ENCODE data around the gene PAX7. TPM values are rescaled to one million over a fixed set of nuclear protein-coding genes. Genes with fewer than 3 reads are reported as not detected.

The PAX7 gene
- total and polyA plus RNA-seq, 9 of the 15 experiments (the other 6 are each of a cell fraction or from before 2014, with no cell fraction given): not detected

GRCh38 chr1:18682375-18682774, 51.7 kb downstream of the PAX7 start:
- Histone ChIP-seq H3K4me3 (no peak overlapping the region), H2AFZ (ENCODE audit: low read depth, low read length) (no peak overlapping the region), H4K20me1 (replicated peaks; ENCODE audit: control insufficient read depth, insufficient read depth, low read length) (peaks cover 4% of the 10 kb centered on the region; the same call in 1 of the 2 replicates), H3K79me2 (ENCODE audit: control insufficient read depth, insufficient read depth, low read length) (no peaks in the 10 kb centered on the region), H3K4me2 (ENCODE audit: insufficient read depth, low read length) (no peak overlapping the region), H3K9me1 (ENCODE audit: control insufficient read depth, insufficient read depth, low read length) (no peaks in the 10 kb centered on the region), H3K9me3 (replicated peaks; ENCODE audit: control insufficient read depth, insufficient read depth, low read depth, low read length) (no peaks in the 10 kb centered on the region), H3K27ac (ENCODE audit: extremely low read depth, low read depth, low read length) (no peak overlapping the region), H3K9ac (ENCODE audit: insufficient read depth in 1 of 2, low read depth in 2 of 2, low read length in 2 of 2) (no peak overlapping the region), H3K4me1 (replicated peaks in 1 of 2; ENCODE audit: control insufficient read depth in 2 of 2, insufficient read depth in 2 of 2, low read length in 2 of 2) (no peaks in the 10 kb centered on the region), H3K27me3 (ENCODE audit: control insufficient read depth in 2 of 2, insufficient read depth in 2 of 2, low read length in 2 of 2) (peaks cover 22 to 51% of the 10 kb centered on the region in 2 experiments; a peak in 4 of 5 replicates), H3K36me3 (ENCODE audit: control insufficient read depth, insufficient read depth, low read length) (no peaks in the 10 kb centered on the region)
- in situ Hi-C loops (cut with MboI) (no loop called here), intact Hi-C loops (cut with micrococcal nuclease) (no loop called here)
- ATAC-seq (no peak), FAIRE-seq (no peak), DNase-seq (ENCODE audit: extremely low read depth in 1 of 4, low spot score in 3 of 4) (peak in 3 of 4 experiments; percentile 6 to 40 (median 34))
- no TSS peak for BruUV-seq (replicated peaks)
- WGBS (ENCODE audit: insufficient coverage, low coverage, missing lambda C conversion rate): 0% methylated on average over 3 of the region's 3 CpGs
- ChIA-PET CTCF (ENCODE audit: low intra/inter-chr PET ratio) (no interaction called here), POLR2A (interaction anchor here (0.7 kb wide), 1 partner anchor 58 kb away, joined by 3 read pairs; no protein-coding TSS in a partner anchor)
- TF ChIP-seq KAT2B (IDR thresholded peaks at IDR 0.05; ENCODE audit: low read depth, low read length) (no peak), NFIC (IDR thresholded peaks at IDR 0.05) (peak; percentile 35; the same call in 1 of the 2 replicates), SPI1 (IDR thresholded peaks at IDR 0.05; ENCODE audit: borderline replicate concordance, low read depth, low read length) (no peak), HNRNPL (IDR thresholded peaks at IDR 0.05; ENCODE audit: low read depth, low read length) (no peak), SMARCE1 (IDR thresholded peaks at IDR 0.05) (no peak), ZNF583 (CRISPR knock-in tag; IDR thresholded peaks at IDR 0.05) (no peak)

GRCh38 chr1:18684303-18684702, 53.7 kb downstream of the PAX7 start:
- H3K36me3 ChIP-seq (ENCODE audit: control insufficient read depth, insufficient read depth, low read length): no peaks in the 10 kb centered on the region
- CTCF ChIA-PET (ENCODE audit: low intra/inter-chr PET ratio): no interaction called here
- no peaks in the 10 kb centered on the region for H3K9me1 ChIP-seq (ENCODE audit: control insufficient read depth, insufficient read depth, low read length)
- H3K4me1 ChIP-seq (replicated peaks in 1 of 2; ENCODE audit: control insufficient read depth in 2 of 2, insufficient read depth in 2 of 2, low read length in 2 of 2): no peaks in the 10 kb centered on the region
- peaks cover 8% of the 10 kb centered on the region; the same call in 1 of the 2 replicates for H4K20me1 ChIP-seq (replicated peaks; ENCODE audit: control insufficient read depth, insufficient read depth, low read length)
- TF ChIP-seq KLF16 (IDR thresholded peaks at IDR 0.05): no peak
- TF ChIP-seq HEY1 (CRISPR knock-in tag; IDR thresholded peaks at IDR 0.05; ENCODE audit: borderline replicate concordance): no peak
- TF ChIP-seq BRD4 (IDR thresholded peaks at IDR 0.05): no peak
- TF ChIP-seq ZNF436 (CRISPR knock-in tag; IDR thresholded peaks at IDR 0.05): no peak
- TF ChIP-seq MTA2 (IDR thresholded peaks at IDR 0.05; ENCODE audit: low read depth): no peak
- no peak for TF ChIP-seq EP300 (IDR thresholded peaks at IDR 0.05; ENCODE audit: low read length)
- no peak for TF ChIP-seq ZNF77 (CRISPR knock-in tag; IDR thresholded peaks at IDR 0.05)
- TF ChIP-seq RBM34 (IDR thresholded peaks at IDR 0.05; ENCODE audit: borderline replicate concordance, insufficient read depth, low read length): no peak
- no peak for TF ChIP-seq SMAD3 (CRISPR knock-in tag; conservative IDR thresholded peaks at IDR 0.05)
- TF ChIP-seq GABPA (tag; conservative IDR thresholded peaks at IDR 0.05; ENCODE audit: low read depth): no peak
- TF ChIP-seq ELF4 (CRISPR knock-in tag; IDR thresholded peaks at IDR 0.05): no peak
- no peak for TF ChIP-seq HMGN3 (IDR thresholded peaks at IDR 0.05; ENCODE audit: borderline replicate concordance, extremely low read depth, insufficient read length, low read depth, low read length)
- TF ChIP-seq SMARCE1 (IDR thresholded peaks at IDR 0.05): no peak
- no peak for TF ChIP-seq MITF (IDR thresholded peaks at IDR 0.05)
- no peaks in the 10 kb centered on the region for H3K79me2 ChIP-seq (ENCODE audit: control insufficient read depth, insufficient read depth, low read length)
- H3K27ac ChIP-seq (ENCODE audit: extremely low read depth, low read depth, low read length): no peak overlapping the region
- FAIRE-seq: no peak
- H3K9ac ChIP-seq (ENCODE audit: insufficient read depth in 1 of 2, low read depth in 2 of 2, low read length in 2 of 2): no peak overlapping the region
- no TSS peak for BruUV-seq (replicated peaks)
- no peak overlapping the region for H3K4me2 ChIP-seq (ENCODE audit: insufficient read depth, low read length)
- intact Hi-C loops (cut with micrococcal nuclease) (no loop called here), in situ Hi-C loops (cut with MboI) (no loop called here)
- 1% methylated on average over 16 of the region's 16 CpGs for WGBS (ENCODE audit: insufficient coverage, low coverage, missing lambda C conversion rate)
- no peak overlapping the region for H3K4me3 ChIP-seq
- POLR2A ChIA-PET: interaction anchor here (0.5 to 1.0 kb wide), 2 partner anchors 27 to 38 kb away, joined by 3 read pairs; no protein-coding TSS in a partner anchor
- no peak overlapping the region for H2AFZ ChIP-seq (ENCODE audit: low read depth, low read length)
- peaks cover 21 to 52% of the 10 kb centered on the region in 2 experiments; a peak in 4 of 5 replicates for H3K27me3 ChIP-seq (ENCODE audit: control insufficient read depth in 2 of 2, insufficient read depth in 2 of 2, low read length in 2 of 2)
- peak; percentile 27; the same call in 1 of the 3 replicates for ATAC-seq
- H3K9me3 ChIP-seq (replicated peaks; ENCODE audit: control insufficient read depth, insufficient read depth, low read depth, low read length): no peaks in the 10 kb centered on the region
- no peak for DNase-seq (ENCODE audit: extremely low read depth in 1 of 4, low spot score in 3 of 4)
